Adrenal gland (tissue), 5 donors: ENCODE measurements around the gene FHIT.

ENCODE experiments used
- POLR2A ChIP-seq, 2 donors: fragments of 450-650 bp; IDR thresholded peaks; one replicate each; pipeline ENCODE4 v1.6.1; 2017; ENCODE audit warnings: antibody characterized with exemption in 2 of 2, mild to moderate bottlenecking in 2 of 2, moderate library complexity in 1 of 2
- TF ChIP-seq, protein P1 (sequence below), 6 experiments: fragments of 450-650 bp in 4 of 6; fragments of 200-600 bp in 2 of 6; sonication (generic) in 1 of 6; IDR thresholded peaks; 1 replicate in 5 of 6; 2 replicates in 1 of 6; pipeline versions ENCODE4 v1.5.1 to v1.8.0; 2016 to 2021; ENCODE audit warnings: antibody characterized with exemption in 6 of 6, mild to moderate bottlenecking in 2 of 6, moderate library complexity in 1 of 6
- donor health status: DM: no; HTN: no; CAD: no.

DNA sequence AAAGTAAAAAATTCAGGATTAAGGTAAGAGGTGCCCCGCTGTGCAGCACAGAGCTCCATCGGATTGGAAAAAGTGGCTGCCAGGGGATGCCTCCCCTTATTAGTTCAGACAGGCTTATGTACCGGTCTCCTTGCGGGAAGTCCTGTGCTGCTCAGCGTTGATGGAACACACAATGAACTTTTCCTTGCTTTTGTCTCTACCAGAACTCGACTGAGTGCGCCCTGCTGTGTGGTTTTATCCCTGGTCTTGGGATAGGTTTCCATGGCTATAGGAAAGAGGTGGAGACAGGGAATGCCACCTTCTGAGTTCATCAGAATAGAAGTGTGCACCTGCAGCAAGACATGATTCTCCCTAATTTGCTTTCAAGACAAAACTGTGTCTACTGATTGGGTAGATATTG, 1455.5 kb downstream of the FHIT start:
- TF ChIP-seq, protein P1, sequence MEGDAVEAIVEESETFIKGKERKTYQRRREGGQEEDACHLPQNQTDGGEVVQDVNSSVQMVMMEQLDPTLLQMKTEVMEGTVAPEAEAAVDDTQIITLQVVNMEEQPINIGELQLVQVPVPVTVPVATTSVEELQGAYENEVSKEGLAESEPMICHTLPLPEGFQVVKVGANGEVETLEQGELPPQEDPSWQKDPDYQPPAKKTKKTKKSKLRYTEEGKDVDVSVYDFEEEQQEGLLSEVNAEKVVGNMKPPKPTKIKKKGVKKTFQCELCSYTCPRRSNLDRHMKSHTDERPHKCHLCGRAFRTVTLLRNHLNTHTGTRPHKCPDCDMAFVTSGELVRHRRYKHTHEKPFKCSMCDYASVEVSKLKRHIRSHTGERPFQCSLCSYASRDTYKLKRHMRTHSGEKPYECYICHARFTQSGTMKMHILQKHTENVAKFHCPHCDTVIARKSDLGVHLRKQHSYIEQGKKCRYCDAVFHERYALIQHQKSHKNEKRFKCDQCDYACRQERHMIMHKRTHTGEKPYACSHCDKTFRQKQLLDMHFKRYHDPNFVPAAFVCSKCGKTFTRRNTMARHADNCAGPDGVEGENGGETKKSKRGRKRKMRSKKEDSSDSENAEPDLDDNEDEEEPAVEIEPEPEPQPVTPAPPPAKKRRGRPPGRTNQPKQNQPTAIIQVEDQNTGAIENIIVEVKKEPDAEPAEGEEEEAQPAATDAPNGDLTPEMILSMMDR (IDR thresholded peaks at IDR 0.05): no peak
- TF ChIP-seq POLR2A (IDR thresholded peaks at IDR 0.05): no peak
